ENCODE measurements around the gene AOC1. TPM values are rescaled to one million over a fixed set of nuclear protein-coding genes. Genes with fewer than 3 reads are reported as not detected.

Gene AOC1
- total and polyA plus RNA-seq, 2 of the 13 experiments (the other 11 are each of a cell fraction or from before 2014, with no cell fraction given), result not detected

DNA sequence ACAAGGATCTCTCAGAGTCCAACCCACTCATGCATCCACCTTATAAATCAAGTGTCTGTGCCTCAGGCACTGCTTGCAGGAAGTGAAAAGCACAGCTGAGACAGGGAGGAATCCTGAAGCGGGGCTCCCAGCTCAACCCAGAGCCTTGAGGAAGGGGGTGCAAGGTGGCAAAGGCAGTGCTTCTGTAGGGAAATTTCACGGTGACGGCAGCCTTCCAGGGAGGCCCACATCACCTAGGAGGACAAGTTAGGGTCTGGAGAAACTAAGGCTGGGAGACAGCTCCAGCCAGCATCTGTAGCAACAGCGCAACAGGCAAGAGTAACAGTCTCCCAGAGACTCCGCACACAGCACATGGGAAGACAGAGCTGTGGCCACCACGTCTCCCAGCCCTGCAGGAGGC is 2.7 kb downstream of the AOC1 start:
- Histone ChIP-seq H4K20me1 (ENCODE audit: insufficient read depth, low read length) (no peaks in the 10 kb centered on the region), H3K27me3 (ENCODE audit: control insufficient read depth in 1 of 2, insufficient read depth in 2 of 2, low read length in 2 of 2) (peaks cover 2 to 40% of the 10 kb centered on the region in 2 experiments), H2AFZ (ENCODE audit: low read length) (no peak overlapping the region), H3K79me2 (ENCODE audit: insufficient read depth, low read length) (no peaks in the 10 kb centered on the region), H3K9me3 (ENCODE audit: low read length) (no peaks in the 10 kb centered on the region), H3K4me1 (ENCODE audit: insufficient read depth, low read length) (no peaks in the 10 kb centered on the region), H3K4me2 (ENCODE audit: low read depth, low read length) (no peak overlapping the region), H3K9ac (ENCODE audit: insufficient read depth, low read depth, low read length) (no peak overlapping the region), H3K4me3 (replicated peaks in 1 of 3; ENCODE audit: insufficient read depth in 1 of 3, low read depth in 2 of 3, low read length in 3 of 3) (no peak overlapping the region), H3K36me3 (replicated peaks in 1 of 2; ENCODE audit: control insufficient read depth in 1 of 2, insufficient read depth in 2 of 2, low read length in 2 of 2) (no peaks in the 10 kb centered on the region), H3K27ac (ENCODE audit: extremely low read length, insufficient read depth, low read length) (no peak overlapping the region)
- no peak for TF ChIP-seq XRCC5 (optimal IDR thresholded peaks at IDR 0.05; ENCODE audit: low read length)
- TF ChIP-seq SP140L (CRISPR knock-in tag; IDR thresholded peaks at IDR 0.05; ENCODE audit: borderline replicate concordance), result no peak
- TF ChIP-seq ZNF564 (CRISPR knock-in tag; IDR thresholded peaks at IDR 0.05), result no peak
- TF ChIP-seq, protein P1, sequence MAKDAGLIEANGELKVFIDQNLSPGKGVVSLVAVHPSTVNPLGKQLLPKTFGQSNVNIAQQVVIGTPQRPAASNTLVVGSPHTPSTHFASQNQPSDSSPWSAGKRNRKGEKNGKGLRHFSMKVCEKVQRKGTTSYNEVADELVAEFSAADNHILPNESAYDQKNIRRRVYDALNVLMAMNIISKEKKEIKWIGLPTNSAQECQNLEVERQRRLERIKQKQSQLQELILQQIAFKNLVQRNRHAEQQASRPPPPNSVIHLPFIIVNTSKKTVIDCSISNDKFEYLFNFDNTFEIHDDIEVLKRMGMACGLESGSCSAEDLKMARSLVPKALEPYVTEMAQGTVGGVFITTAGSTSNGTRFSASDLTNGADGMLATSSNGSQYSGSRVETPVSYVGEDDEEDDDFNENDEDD (CRISPR knock-in tag; IDR thresholded peaks at IDR 0.05; ENCODE audit: borderline replicate concordance), result no peak
- ChIA-PET POLR2A (no interaction called here), CTCF (ENCODE audit: low intra/inter-chr PET ratio, low total read pairs) (no interaction called here)
- intact Hi-C loops (cut with micrococcal nuclease; ENCODE audit: unreplicated experiment) (no loop called here), in situ Hi-C loops (cut with HindIII; ENCODE audit: extremely low pct_ligation_motif_present, low pct_unique_long_range_greater_than_20kb) (no loop called here)
- ATAC-seq, result no peak
- 85% methylated on average over 4 of the region's 6 CpGs for WGBS (ENCODE audit: low lambda C conversion rate)
- no peak for FAIRE-seq
- BruUV-seq (replicated peaks), result no TSS peak
- no peak for DNase-seq (ENCODE audit: low spot score)

DNA sequence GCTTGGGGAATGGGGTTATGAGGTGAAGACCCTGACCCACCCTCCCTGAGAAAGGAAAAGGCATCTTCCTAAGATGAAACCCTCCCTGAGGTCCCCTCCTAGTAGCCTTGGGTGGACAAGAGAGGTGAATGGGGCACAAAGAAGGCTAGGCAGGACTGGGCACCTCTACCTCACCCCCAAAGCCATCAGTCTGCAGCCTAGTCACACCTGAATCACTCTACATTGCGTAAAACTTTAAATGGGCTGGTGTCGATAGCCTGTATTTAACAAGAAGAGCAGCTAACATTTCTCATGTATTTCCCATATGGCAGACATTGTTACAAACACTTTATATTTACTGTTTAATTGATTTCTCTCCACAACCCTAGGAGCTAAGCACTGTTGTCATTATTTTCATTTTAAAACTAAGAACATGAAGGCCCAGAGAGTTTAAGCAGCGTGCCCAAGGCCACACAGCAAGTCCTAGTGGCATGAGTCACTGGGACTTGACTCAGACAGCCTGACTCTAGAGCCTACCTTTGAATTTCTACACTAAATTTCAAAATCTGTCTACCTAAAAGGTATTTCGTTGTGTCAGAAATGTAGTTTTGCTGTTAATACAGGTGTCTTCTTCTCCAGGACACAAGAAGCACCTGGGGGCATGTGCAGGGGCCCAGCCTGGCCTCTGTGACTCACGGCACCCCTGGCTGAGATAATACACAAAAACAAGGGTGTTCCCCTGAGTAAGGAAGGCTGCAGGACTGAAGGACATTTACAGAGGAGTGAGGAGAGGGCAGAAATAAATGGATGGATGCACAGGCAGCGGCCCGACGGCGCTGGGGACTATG is 3.4 kb downstream of the AOC1 start:
- no peak for TF ChIP-seq SPEN (CRISPR knock-in tag; IDR thresholded peaks at IDR 0.05; ENCODE audit: low read depth)
- TF ChIP-seq RXRB (CRISPR knock-in tag; IDR thresholded peaks at IDR 0.05; ENCODE audit: borderline replicate concordance), result no peak
- TF ChIP-seq ZFP1 (CRISPR knock-in tag; IDR thresholded peaks at IDR 0.05), result no peak
- Histone ChIP-seq H3K4me3 (replicated peaks in 1 of 3; ENCODE audit: insufficient read depth in 1 of 3, low read depth in 2 of 3, low read length in 3 of 3) (no peak overlapping the region), H3K4me2 (ENCODE audit: low read depth, low read length) (no peak overlapping the region), H3K27ac (ENCODE audit: extremely low read length, insufficient read depth, low read length) (no peak overlapping the region), H3K9ac (ENCODE audit: insufficient read depth, low read depth, low read length) (no peak overlapping the region), H3K4me1 (ENCODE audit: insufficient read depth, low read length) (no peaks in the 10 kb centered on the region), H3K79me2 (ENCODE audit: insufficient read depth, low read length) (no peaks in the 10 kb centered on the region), H3K36me3 (replicated peaks in 1 of 2; ENCODE audit: control insufficient read depth in 1 of 2, insufficient read depth in 2 of 2, low read length in 2 of 2) (no peaks in the 10 kb centered on the region), H3K9me3 (ENCODE audit: low read length) (no peaks in the 10 kb centered on the region), H4K20me1 (ENCODE audit: insufficient read depth, low read length) (no peaks in the 10 kb centered on the region), H2AFZ (ENCODE audit: low read length) (no peak overlapping the region), H3K27me3 (ENCODE audit: control insufficient read depth in 1 of 2, insufficient read depth in 2 of 2, low read length in 2 of 2) (peaks cover 2 to 40% of the 10 kb centered on the region in 2 experiments)
- ChIA-PET POLR2A (no interaction called here), CTCF (ENCODE audit: low intra/inter-chr PET ratio, low total read pairs) (no interaction called here)
- in situ Hi-C loops (cut with HindIII; ENCODE audit: extremely low pct_ligation_motif_present, low pct_unique_long_range_greater_than_20kb), result no loop called here
- intact Hi-C loops (cut with micrococcal nuclease; ENCODE audit: unreplicated experiment), result no loop called here
- ATAC-seq, result no peak
- 49% methylated on average over 9 of the region's 9 CpGs for WGBS (ENCODE audit: low lambda C conversion rate)
- no peak for DNase-seq (ENCODE audit: low spot score)
- no peak for FAIRE-seq
- BruUV-seq (replicated peaks), result no TSS peak

Measured in HepG2 (cell line).